DOHH2 (cell line): ENCODE measurements around the gene TMPRSS13.

ENCODE experiments used
- H3F3A ChIP-seq: fragments of 200-600 bp; sonication (generic), shearing (Covaris generic); 2 replicates; pipeline ENCODE4 v1.6.0; 2016; ENCODE audit warnings: antibody characterized with exemption, mild to moderate bottlenecking; ENCODE audit not compliant: control insufficient read depth, insufficient read depth
- H3K27ac ChIP-seq: fragments of 200-600 bp; sonication (generic); 2 replicates; pipeline ENCODE4 v1.5.1; 2014; ENCODE audit warnings: low read depth, mild to moderate bottlenecking, low read length, moderate library complexity
- H3K27me3 ChIP-seq: fragments of 200-600 bp; sonication (generic); 2 replicates; pipeline ENCODE4 v1.6.1; 2014; ENCODE audit warnings: mild to moderate bottlenecking, low read length, mixed read lengths; ENCODE audit not compliant: control insufficient read depth
- H3K36me3 ChIP-seq: fragments of 200-600 bp; sonication (generic); 2 replicates; pipeline ENCODE4 v1.6.1; 2014; ENCODE audit warnings: mild to moderate bottlenecking, low read length, moderate library complexity, mixed read lengths; ENCODE audit not compliant: control insufficient read depth
- H3K4me1 ChIP-seq: fragments of 200-600 bp; sonication (generic); 2 replicates; pipeline ENCODE4 v1.6.1; 2014; ENCODE audit warnings: mild to moderate bottlenecking, low read length, mixed read lengths; ENCODE audit not compliant: control insufficient read depth
- H3K4me2 ChIP-seq: fragments of 200-600 bp; sonication (generic); 2 replicates; pipeline ENCODE4 v1.6.0; 2014; ENCODE audit warnings: mild to moderate bottlenecking, low read length, moderate library complexity
- H3K4me3 ChIP-seq: fragments of 200-600 bp; sonication (generic); 2 replicates; pipeline ENCODE4 v1.5.1; 2014; ENCODE audit warnings: mild to moderate bottlenecking, low read length, mixed read lengths
- H3K79me2 ChIP-seq: fragments of 200-600 bp; sonication (generic); 2 replicates; pipeline ENCODE4 v1.6.1; 2014; ENCODE audit warnings: mild to moderate bottlenecking, low read length, mixed read lengths; ENCODE audit not compliant: control insufficient read depth
- H3K9me2 ChIP-seq: fragments of 200-600 bp; sonication (generic); replicated peaks from 2 replicates; pipeline ENCODE4 v1.6.1; 2014; ENCODE audit warnings: mild to moderate bottlenecking, low read length, mixed read lengths; ENCODE audit not compliant: control insufficient read depth
- H3K9me3 ChIP-seq: fragments of 200-600 bp; sonication (generic); 2 replicates; pipeline ENCODE4 v1.6.1; 2014; ENCODE audit warnings: antibody characterized with exemption, low read length, mixed read lengths; ENCODE audit not compliant: control insufficient read depth, insufficient read depth
- H4K20me1 ChIP-seq: fragments of 200-600 bp; sonication (generic); 2 replicates; pipeline ENCODE4 v1.6.0; 2014; ENCODE audit warnings: low read depth, mild to moderate bottlenecking, antibody characterized with exemption, low read length, moderate library complexity; ENCODE audit not compliant: control insufficient read depth, insufficient read depth
- EZH2phosphoT487 ChIP-seq: fragments of 200-600 bp; sonication (generic); IDR thresholded peaks from 2 replicates; pipeline ENCODE4 v1.6.1; 2017; ENCODE audit warnings: borderline replicate concordance, mild to moderate bottlenecking, antibody characterized with exemption, low read length, moderate library complexity, mixed read lengths
- TF ChIP-seq, protein P1 (sequence below): fragments of 200-600 bp; sonication (generic); IDR thresholded peaks from one replicate; pipeline ENCODE4 v1.5.1; 2014; ENCODE audit warnings: antibody characterized with exemption, mild to moderate bottlenecking, low read depth, low read length; ENCODE audit not compliant: poor library complexity, severe bottlenecking

Gene TMPRSS13

DNA sequence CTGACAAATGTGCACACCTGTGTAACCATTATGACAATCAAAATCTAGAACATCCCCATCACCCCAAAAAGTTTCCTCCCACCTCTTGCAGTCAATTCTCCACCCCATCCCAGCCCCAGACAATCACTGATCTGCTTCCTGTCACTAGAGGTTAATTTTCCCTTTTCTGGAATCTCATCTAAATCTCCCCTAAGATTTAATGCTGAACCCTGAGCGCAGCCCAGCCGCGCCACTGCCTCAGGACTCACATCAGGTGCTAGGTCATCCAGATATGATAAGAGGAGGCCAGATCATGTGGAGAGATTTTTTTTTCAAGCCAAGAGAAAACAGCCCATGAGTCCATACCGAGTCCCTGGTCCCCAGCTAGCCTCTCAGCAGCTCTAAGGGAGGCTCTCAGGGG, 4.3 kb upstream of the TMPRSS13 start:
- Histone ChIP-seq H3K9me2 (no peaks in the 10 kb centered on the region), H3F3A (peaks cover 7% of the 10 kb centered on the region; the same call in 1 of the 2 replicates), H4K20me1 (no peaks in the 10 kb centered on the region), H3K27me3 (no peaks in the 10 kb centered on the region), H3K79me2 (no peaks in the 10 kb centered on the region), H3K4me2 (no peak overlapping the region), H3K4me3 (no peak overlapping the region), H3K4me1 (peaks cover 76% of the 10 kb centered on the region), H3K36me3 (no peaks in the 10 kb centered on the region), H3K9me3 (no peaks in the 10 kb centered on the region), H3K27ac (no peak overlapping the region)
- TF ChIP-seq, protein P1, sequence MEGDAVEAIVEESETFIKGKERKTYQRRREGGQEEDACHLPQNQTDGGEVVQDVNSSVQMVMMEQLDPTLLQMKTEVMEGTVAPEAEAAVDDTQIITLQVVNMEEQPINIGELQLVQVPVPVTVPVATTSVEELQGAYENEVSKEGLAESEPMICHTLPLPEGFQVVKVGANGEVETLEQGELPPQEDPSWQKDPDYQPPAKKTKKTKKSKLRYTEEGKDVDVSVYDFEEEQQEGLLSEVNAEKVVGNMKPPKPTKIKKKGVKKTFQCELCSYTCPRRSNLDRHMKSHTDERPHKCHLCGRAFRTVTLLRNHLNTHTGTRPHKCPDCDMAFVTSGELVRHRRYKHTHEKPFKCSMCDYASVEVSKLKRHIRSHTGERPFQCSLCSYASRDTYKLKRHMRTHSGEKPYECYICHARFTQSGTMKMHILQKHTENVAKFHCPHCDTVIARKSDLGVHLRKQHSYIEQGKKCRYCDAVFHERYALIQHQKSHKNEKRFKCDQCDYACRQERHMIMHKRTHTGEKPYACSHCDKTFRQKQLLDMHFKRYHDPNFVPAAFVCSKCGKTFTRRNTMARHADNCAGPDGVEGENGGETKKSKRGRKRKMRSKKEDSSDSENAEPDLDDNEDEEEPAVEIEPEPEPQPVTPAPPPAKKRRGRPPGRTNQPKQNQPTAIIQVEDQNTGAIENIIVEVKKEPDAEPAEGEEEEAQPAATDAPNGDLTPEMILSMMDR, result no peak
- TF ChIP-seq EZH2phosphoT487, result no peak

DNA sequence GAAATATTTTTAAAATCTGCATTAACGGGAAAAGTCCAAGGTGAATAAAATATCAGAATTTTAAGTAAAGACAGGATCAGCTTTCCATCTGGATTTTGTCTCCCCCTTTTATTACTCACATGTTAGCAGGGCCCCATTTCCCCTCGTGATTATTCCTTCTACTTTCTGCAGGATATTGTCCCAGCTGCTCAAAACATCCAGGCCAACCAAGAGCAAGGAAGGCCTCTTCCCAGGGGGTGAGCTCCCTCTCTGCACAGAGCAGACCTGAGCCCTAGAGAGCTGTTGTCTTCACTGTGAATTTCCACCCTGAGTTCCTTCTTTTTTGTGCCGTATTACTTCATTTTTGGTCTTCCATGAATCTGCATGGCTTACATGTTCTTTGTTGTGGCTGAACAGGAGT, 3.7 kb upstream of the TMPRSS13 start:
- Histone ChIP-seq H3K9me3 (no peaks in the 10 kb centered on the region), H3K36me3 (no peaks in the 10 kb centered on the region), H3K27ac (no peak overlapping the region), H3K27me3 (no peaks in the 10 kb centered on the region), H3K4me1 (peaks cover 78% of the 10 kb centered on the region), H4K20me1 (no peaks in the 10 kb centered on the region), H3K4me3 (no peak overlapping the region), H3F3A (peaks cover 7% of the 10 kb centered on the region; the same call in 1 of the 2 replicates), H3K79me2 (no peaks in the 10 kb centered on the region), H3K9me2 (no peaks in the 10 kb centered on the region), H3K4me2 (no peak overlapping the region)
- TF ChIP-seq, protein P1, result no peak
- no peak for TF ChIP-seq EZH2phosphoT487

DNA sequence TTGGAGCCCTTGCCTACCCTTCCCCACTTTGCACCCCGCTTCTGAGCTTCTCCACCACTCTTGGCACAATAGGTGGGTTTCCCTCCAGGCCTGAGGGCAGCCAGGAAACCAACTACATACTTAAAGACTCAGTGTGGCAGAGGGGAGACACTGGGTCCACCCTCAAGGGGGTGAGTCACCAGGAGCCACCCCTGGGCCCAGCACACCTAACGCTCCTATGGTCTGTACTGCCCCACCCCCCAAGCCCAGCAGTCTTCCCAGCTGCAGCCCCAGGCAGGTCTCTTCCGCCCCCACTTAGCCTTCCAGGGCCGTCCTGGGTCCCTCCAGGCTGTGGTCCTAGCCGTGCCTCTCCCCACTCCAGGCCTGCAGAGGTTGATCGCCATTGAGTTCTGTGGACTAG, 3.2 kb upstream of the TMPRSS13 start:
- no peaks in the 10 kb centered on the region for H3K36me3 ChIP-seq
- no peaks in the 10 kb centered on the region for H3K9me3 ChIP-seq
- H3K4me1 ChIP-seq, result peaks cover 74% of the 10 kb centered on the region
- H3K27ac ChIP-seq, result no peak overlapping the region
- H4K20me1 ChIP-seq, result no peaks in the 10 kb centered on the region
- TF ChIP-seq, protein P1, result no peak
- no peak for TF ChIP-seq EZH2phosphoT487
- H3K27me3 ChIP-seq, result no peaks in the 10 kb centered on the region
- H3F3A ChIP-seq, result peaks cover 7% of the 10 kb centered on the region; the same call in 1 of the 2 replicates
- no peaks in the 10 kb centered on the region for H3K9me2 ChIP-seq
- no peaks in the 10 kb centered on the region for H3K79me2 ChIP-seq
- peak overlapping the region; percentile 22; the same call in 1 of the 2 replicates for H3K4me2 ChIP-seq
- no peak overlapping the region for H3K4me3 ChIP-seq

DNA sequence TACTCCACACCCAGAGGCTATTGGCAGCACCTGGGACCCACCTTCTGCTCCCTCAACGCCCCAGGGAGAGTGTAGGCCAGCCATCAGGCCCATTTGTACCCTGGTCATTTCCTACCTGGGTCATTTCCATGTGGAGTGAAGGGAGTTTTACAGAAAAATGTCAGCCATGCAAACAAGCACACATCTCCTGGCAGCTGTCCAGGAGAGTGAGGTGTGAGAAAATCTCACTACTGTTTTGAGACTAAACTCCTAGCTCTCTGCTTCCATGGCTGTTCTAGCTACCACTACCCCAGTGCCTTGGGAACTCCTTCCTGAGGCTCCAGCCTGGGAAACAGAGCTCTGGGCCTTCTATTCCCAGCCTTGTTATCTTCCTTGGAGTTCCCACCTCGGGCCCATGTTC, 2.8 kb upstream of the TMPRSS13 start:
- no peak for TF ChIP-seq EZH2phosphoT487
- TF ChIP-seq, protein P1, result no peak
- H3K27ac ChIP-seq, result no peak overlapping the region
- no peak overlapping the region for H3K4me3 ChIP-seq
- no peaks in the 10 kb centered on the region for H3K36me3 ChIP-seq
- H3K4me1 ChIP-seq, result peaks cover 70% of the 10 kb centered on the region
- H3F3A ChIP-seq, result peaks cover 6% of the 10 kb centered on the region; the same call in 1 of the 2 replicates
- H3K4me2 ChIP-seq, result peak overlapping the region; percentile 22
- H4K20me1 ChIP-seq, result no peaks in the 10 kb centered on the region
- no peaks in the 10 kb centered on the region for H3K79me2 ChIP-seq
- no peaks in the 10 kb centered on the region for H3K27me3 ChIP-seq
- no peaks in the 10 kb centered on the region for H3K9me2 ChIP-seq
- no peaks in the 10 kb centered on the region for H3K9me3 ChIP-seq
